CD14-positive monocyte (primary cell): Measurements from ENCODE around the gene CCNK. TPM values are rescaled to one million over a fixed set of nuclear protein-coding genes. Genes with fewer than 3 reads are reported as not detected.

Experiments
- DNase-seq, 3 donors: peaks; one replicate each; pipeline ENCODE4 v3.0.0-alpha.2; 2011 to 2022
- H2AFZ ChIP-seq: 2 replicates; pipeline ENCODE4 v1.6.0; 2012; ENCODE audit warnings: mild to moderate bottlenecking, low read depth, low read length, inconsistent platforms; ENCODE audit not compliant: insufficient read depth, poor library complexity, severe bottlenecking
- H3K27ac ChIP-seq, 2 donors: 1 replicate in 1 of 2; 2 replicates in 1 of 2; pipeline ENCODE4 v1.5.1; 2012 to 2013; ENCODE audit warnings: low read length in 2 of 2, control low read depth in 1 of 2, inconsistent platforms in 1 of 2, low read depth in 1 of 2, mild to moderate bottlenecking in 1 of 2
- H3K27me3 ChIP-seq, 2 donors: one replicate each; pipeline versions ENCODE4 v1.6.0 to v1.6.1; 2011 to 2013; ENCODE audit warnings: low read length in 2 of 2; ENCODE audit not compliant: control insufficient read depth in 2 of 2, insufficient read depth in 2 of 2
- H3K36me3 ChIP-seq, 2 donors: replicated peaks in 1 of 2; 1 replicate in 1 of 2; 2 replicates in 1 of 2; pipeline versions ENCODE4 v1.5.1 to v1.6.1; 2012 to 2013; ENCODE audit warnings: low read length in 2 of 2, control low read depth in 1 of 2, inconsistent platforms in 1 of 2, mild to moderate bottlenecking in 1 of 2; ENCODE audit not compliant: insufficient read depth in 2 of 2, control insufficient read depth in 1 of 2
- H3K4me1 ChIP-seq, 2 donors: 1 replicate in 1 of 2; 2 replicates in 1 of 2; pipeline versions ENCODE4 v1.5.1 to v1.6.1; 2012 to 2013; ENCODE audit warnings: low read length in 2 of 2, control low read depth in 1 of 2, inconsistent platforms in 1 of 2, mild to moderate bottlenecking in 1 of 2, moderate library complexity in 1 of 2; ENCODE audit not compliant: insufficient read depth in 2 of 2, control insufficient read depth in 1 of 2
- H3K4me2 ChIP-seq: replicated peaks from 2 replicates; pipeline ENCODE3; 2012; ENCODE audit warnings: low read length, moderate library complexity, mild to moderate bottlenecking; ENCODE audit not compliant: poor library complexity, severe bottlenecking; ENCODE audit errors: extremely low read depth
- H3K4me3 ChIP-seq, 3 experiments: fragments of 200-600 bp in 1 of 3; sonication (generic) in 1 of 3; replicated peaks in 1 of 3; 1 replicate in 2 of 3; 2 replicates in 1 of 3; pipeline ENCODE4 v1.5.1; 2011 to 2013; ENCODE audit warnings: low read length in 3 of 3, mild to moderate bottlenecking in 3 of 3, control low read depth in 2 of 3, low read depth in 2 of 3, inconsistent platforms in 1 of 3, moderate library complexity in 1 of 3
- H3K79me2 ChIP-seq: 2 replicates; pipeline ENCODE4 v1.6.0; 2012; ENCODE audit warnings: mild to moderate bottlenecking, control low read depth, inconsistent platforms, low read length, moderate library complexity; ENCODE audit not compliant: insufficient read depth
- H3K9ac ChIP-seq: 2 replicates; pipeline ENCODE4 v1.6.0; 2017; ENCODE audit warnings: low read length, mild to moderate bottlenecking; ENCODE audit not compliant: insufficient read depth, poor library complexity, severe bottlenecking
- H3K9me3 ChIP-seq, 2 donors: replicated peaks in 1 of 2; 1 replicate in 1 of 2; 2 replicates in 1 of 2; pipeline versions ENCODE4 v1.5.1 to v1.6.1; 2012 to 2013; ENCODE audit warnings: low read length in 2 of 2, control low read depth in 1 of 2; ENCODE audit not compliant: control insufficient read depth in 1 of 2, insufficient read depth in 1 of 2
- H4K20me1 ChIP-seq: 2 replicates; pipeline ENCODE4 v1.6.0; 2012; ENCODE audit warnings: mild to moderate bottlenecking, low read length, control low read depth, moderate library complexity; ENCODE audit not compliant: insufficient read depth
- H3K27ac Mint-ChIP-seq, 7 donors: one replicate each; pipeline ENCODE4 v1.8.0; 2020; ENCODE audit warnings: mild to moderate bottlenecking in 7 of 7, mixed read lengths in 7 of 7, moderate library complexity in 6 of 7, inconsistent platforms in 2 of 7
- H3K27me3 Mint-ChIP-seq, 3 donors: one replicate each; pipeline ENCODE4 v1.8.0; 2021 to 2022; ENCODE audit warnings: low read depth in 3 of 3, mild to moderate bottlenecking in 3 of 3, mixed read lengths in 3 of 3, moderate library complexity in 3 of 3, inconsistent platforms in 1 of 3
- H3K36me3 Mint-ChIP-seq, 2 donors: one replicate each; pipeline ENCODE4 v1.8.0; 2020; ENCODE audit warnings: mixed read lengths in 2 of 2, inconsistent platforms in 1 of 2, mild to moderate bottlenecking in 1 of 2
- H3K4me1 Mint-ChIP-seq: one replicate; pipeline ENCODE4 v1.8.0; 2020; ENCODE audit warnings: mild to moderate bottlenecking, mixed read lengths
- H3K4me3 Mint-ChIP-seq, 2 donors: one replicate each; pipeline ENCODE4 v1.8.0; 2020; ENCODE audit warnings: mild to moderate bottlenecking in 2 of 2, mixed read lengths in 2 of 2, moderate library complexity in 1 of 2
- H3K9me3 Mint-ChIP-seq, 7 donors: one replicate each; pipeline ENCODE4 v1.8.0; 2020 to 2022; ENCODE audit warnings: mixed read lengths in 7 of 7, mild to moderate bottlenecking in 6 of 7, moderate library complexity in 6 of 7, inconsistent platforms in 2 of 7
- CTCF ChIP-seq: fragments of 200-600 bp; IDR thresholded peaks from one replicate; pipeline ENCODE4 v1.8.0; 2022; ENCODE audit warnings: antibody characterized with exemption, mild to moderate bottlenecking
- WGBS: methylation state at CpG from one replicate; pipeline ENCODE4 v1.1.5; 2013; ENCODE audit warnings: missing lambda C conversion rate; ENCODE audit not compliant: insufficient coverage; 5-methylcytosine and 5-hydroxymethylcytosine counted together
- intact Hi-C, 2 donors: fragments of 100-400 bp; cut with micrococcal nuclease; formaldehyde crosslinking; loops; one replicate each; pipeline versions ENCODE4 v1.15.0 to v1.15.1; 2023
- polyA plus RNA-seq, 3 donors: library from polyadenylated mRNA; depleted of rRNA in 1 of 3; unstranded in 2 of 3; stranded (reverse) in 1 of 3; fragments of 300-500 nt in 2 of 3; fragments of >200 nt in 1 of 3; fragmentation: Illumina TruSeq in 2 of 3; gene quantifications; 1 replicate in 2 of 3; 2 replicates in 1 of 3; pipeline ENCODE4 v1.2.3, GENCODE V29; 2012 to 2021

The CCNK gene
- polyA plus RNA-seq, 3 donors: 7.7 to 21.5 (median 14.7) TPM

- Mint-ChIP-seq H3K36me3 (no peaks in the 10 kb centered on the region), H3K27me3 (peaks cover 1 to 9% (median 6%) of the 10 kb centered on the region in 3 donors), H3K4me1 (no peaks in the 10 kb centered on the region), H3K9me3 (no peaks in the 10 kb centered on the region), H3K27ac (no peak overlapping the region), H3K4me3 (no peak overlapping the region)
- DNase-seq: no peak
- Histone ChIP-seq H3K4me2 (no peak overlapping the region), H3K27ac (no peak overlapping the region), H2AFZ (no peak overlapping the region), H4K20me1 (no peaks in the 10 kb centered on the region), H3K9me3 (no peaks in the 10 kb centered on the region), H3K9ac (no peak overlapping the region), H3K4me3 (no peak overlapping the region), H3K4me1 (no peaks in the 10 kb centered on the region), H3K27me3 (no peaks in the 10 kb centered on the region), H3K36me3 (no peaks in the 10 kb centered on the region), H3K79me2 (no peaks in the 10 kb centered on the region)
- intact Hi-C loops: no loop called here
- TF ChIP-seq CTCF: no peak
- 69% methylated on average over 11 of the region's 18 CpGs for WGBS
Observed at GRCh38 chr14:99541677-99542470, 60.7 kb downstream of the CCNK start.

- Mint-ChIP-seq H3K9me3 (no peaks in the 10 kb centered on the region), H3K27ac (no peak overlapping the region), H3K36me3 (no peaks in the 10 kb centered on the region), H3K27me3 (peaks cover 1 to 10% (median 6%) of the 10 kb centered on the region in 3 donors), H3K4me3 (no peak overlapping the region), H3K4me1 (no peaks in the 10 kb centered on the region)
- H4K20me1 ChIP-seq: no peaks in the 10 kb centered on the region
- 97% methylated on average over 13 of the region's 13 CpGs for WGBS
- H3K4me2 ChIP-seq: no peak overlapping the region
- no peaks in the 10 kb centered on the region for H3K9me3 ChIP-seq
- H3K27ac ChIP-seq: no peak overlapping the region
- no peak for DNase-seq
- no peak overlapping the region for H3K4me3 ChIP-seq
- H3K4me1 ChIP-seq: no peaks in the 10 kb centered on the region
- H3K36me3 ChIP-seq: no peaks in the 10 kb centered on the region
- no peak for TF ChIP-seq CTCF
- H3K79me2 ChIP-seq: no peaks in the 10 kb centered on the region
- intact Hi-C loops: no loop called here
- H3K27me3 ChIP-seq: no peaks in the 10 kb centered on the region
- H2AFZ ChIP-seq: no peak overlapping the region
- H3K9ac ChIP-seq: no peak overlapping the region
Observed at GRCh38 chr14:99542566-99542965, 61.4 kb downstream of the CCNK start.
